Immature natural killer cell (primary cell): Measurements from ENCODE around the gene AMACR. TPM values are rescaled to one million over a fixed set of nuclear protein-coding genes. Genes with fewer than 3 reads are reported as not detected.

Experiments
- DNase-seq, 3 donors: peaks; one replicate each; pipeline ENCODE4 v3.0.0; 2022; ENCODE audit warnings: mixed read lengths in 1 of 3
- H3K27ac Mint-ChIP-seq, 6 donors: one replicate each; pipeline ENCODE4 v1.8.0; 2020; ENCODE audit warnings: mixed read lengths in 6 of 6, mild to moderate bottlenecking in 5 of 6, inconsistent platforms in 4 of 6, moderate library complexity in 3 of 6
- H3K27me3 Mint-ChIP-seq, 3 donors: one replicate each; pipeline ENCODE4 v1.8.0; 2020 to 2021; ENCODE audit warnings: low read depth in 3 of 3, mild to moderate bottlenecking in 3 of 3, mixed read lengths in 3 of 3, moderate library complexity in 3 of 3, inconsistent platforms in 1 of 3
- H3K36me3 Mint-ChIP-seq, 3 donors: one replicate each; pipeline ENCODE4 v1.8.0; 2020; ENCODE audit warnings: mixed read lengths in 3 of 3, inconsistent platforms in 2 of 3, mild to moderate bottlenecking in 2 of 3
- H3K4me1 Mint-ChIP-seq, 2 donors: one replicate each; pipeline ENCODE4 v1.8.0; 2020; ENCODE audit warnings: inconsistent platforms in 2 of 2, mild to moderate bottlenecking in 2 of 2, mixed read lengths in 2 of 2, moderate library complexity in 1 of 2
- H3K4me3 Mint-ChIP-seq, 5 donors: one replicate each; pipeline ENCODE4 v1.8.0; 2020; ENCODE audit warnings: mild to moderate bottlenecking in 5 of 5, mixed read lengths in 5 of 5, inconsistent platforms in 3 of 5, moderate library complexity in 3 of 5
- H3K9me3 Mint-ChIP-seq, 6 donors: one replicate each; pipeline ENCODE4 v1.8.0; 2020; ENCODE audit warnings: mild to moderate bottlenecking in 6 of 6, mixed read lengths in 6 of 6, inconsistent platforms in 4 of 6, moderate library complexity in 3 of 6
- polyA plus RNA-seq, 3 donors: library from polyadenylated mRNA; unstranded; fragments of 300-500 nt; fragmentation: Illumina TruSeq; gene quantifications; one replicate each; pipeline ENCODE4 v1.2.3, GENCODE V29; 2021

AMACR gene
- polyA plus RNA-seq, 3 donors from 2014 or later: 5.9 to 12.6 (median 11.2) TPM

DNA sequence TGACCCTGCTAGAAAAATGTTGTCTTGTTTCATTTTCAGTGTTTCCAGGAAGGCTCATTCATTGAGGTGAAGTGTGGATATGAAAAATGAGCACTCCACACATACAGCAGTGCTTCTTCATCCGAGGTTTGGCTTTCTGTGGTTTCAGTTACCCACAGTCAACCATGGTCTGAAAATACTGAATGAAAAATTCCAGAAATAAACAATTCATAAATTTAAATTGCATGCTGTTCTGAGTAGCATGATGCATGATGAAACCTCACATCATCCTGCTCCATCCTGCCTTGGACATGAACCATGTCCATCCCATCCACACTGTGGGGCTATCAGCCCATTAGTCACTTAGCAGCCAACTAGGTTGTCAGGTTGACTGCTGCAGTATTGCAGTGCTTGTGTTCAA, 13.0 kb downstream of the AMACR start:
- H3K4me3 Mint-ChIP-seq: no peak overlapping the region
- no peak overlapping the region for H3K27ac Mint-ChIP-seq
- peaks cover 0 to 4% (median 0%) of the 10 kb centered on the region in 3 donors for H3K27me3 Mint-ChIP-seq
- peaks cover 4 to 7% of the 10 kb centered on the region in 2 donors for H3K4me1 Mint-ChIP-seq
- peaks cover 10 to 42% (median 19%) of the 10 kb centered on the region in 3 donors for H3K36me3 Mint-ChIP-seq
- no peak for DNase-seq
- H3K9me3 Mint-ChIP-seq: no peaks in the 10 kb centered on the region

GRCh38 chr5:33992864-33993263, 15.0 kb downstream of the AMACR start:
- Mint-ChIP-seq H3K9me3 (no peaks in the 10 kb centered on the region), H3K4me1 (peaks cover 4 to 7% of the 10 kb centered on the region in 2 donors), H3K4me3 (no peak overlapping the region), H3K27ac (peak overlapping the region in 3 of 6 donors; percentile 6 to 17 (median 11)), H3K27me3 (peaks cover 0 to 4% (median 0%) of the 10 kb centered on the region in 3 donors), H3K36me3 (peaks cover 19 to 42% (median 28%) of the 10 kb centered on the region in 3 donors)
- DNase-seq: no peak

GRCh38 chr5:33985447-33985846, 22.4 kb downstream of the AMACR start:
- peaks cover 10 to 21% (median 10%) of the 10 kb centered on the region in 3 donors for H3K36me3 Mint-ChIP-seq
- H3K4me1 Mint-ChIP-seq: no peaks in the 10 kb centered on the region
- H3K4me3 Mint-ChIP-seq: no peak overlapping the region
- H3K27me3 Mint-ChIP-seq: peaks cover 0 to 2% (median 2%) of the 10 kb centered on the region in 3 donors
- H3K27ac Mint-ChIP-seq: no peak overlapping the region
- no peak for DNase-seq
- no peaks in the 10 kb centered on the region for H3K9me3 Mint-ChIP-seq

DNA sequence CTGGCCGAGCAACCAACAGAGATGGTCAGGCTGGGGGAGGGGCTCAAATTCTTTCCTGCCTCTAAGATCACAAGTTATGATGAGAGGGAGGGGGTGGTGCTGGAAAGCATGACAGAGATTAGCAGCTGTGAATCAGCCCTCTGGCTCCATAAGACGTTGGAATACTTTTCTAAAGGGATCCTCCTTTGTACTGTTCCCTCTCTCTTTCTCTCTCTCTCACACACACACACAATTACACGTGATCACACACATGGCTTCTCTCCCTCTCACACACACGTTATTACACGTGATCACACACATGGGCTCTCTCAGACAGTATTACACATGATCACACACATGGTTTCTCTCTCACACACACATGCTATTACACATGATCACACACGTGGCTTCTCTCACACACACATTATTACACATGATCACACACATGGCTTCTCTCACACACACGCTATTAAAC, 23.2 kb downstream of the AMACR start, which contains the start of gene SLC45A2:
Gene SLC45A2, minus strand, starts transcription at position 23 of the 454 bp plus-strand sequence. CDS start 110 bp downstream, outside the sequence.
- DNase-seq: no peak
- Mint-ChIP-seq H3K27ac (no peak within 1 kb of the TSS), H3K36me3 (peaks cover 10 to 21% (median 10%) of the 10 kb centered on the region in 3 donors), H3K27me3 (peaks cover 0 to 2% (median 2%) of the 10 kb centered on the region in 3 donors), H3K4me1 (no peaks in the 10 kb centered on the region), H3K4me3 (no peak within 1 kb of the TSS), H3K9me3 (no peaks in the 10 kb centered on the region)

- no peak for DNase-seq
- Mint-ChIP-seq H3K9me3 (no peaks in the 10 kb centered on the region), H3K4me1 (no peaks in the 10 kb centered on the region), H3K27ac (no peak overlapping the region), H3K36me3 (peaks cover 10 to 18% (median 10%) of the 10 kb centered on the region in 3 donors), H3K27me3 (peaks cover 0 to 2% (median 2%) of the 10 kb centered on the region in 3 donors), H3K4me3 (no peak overlapping the region)
Observed at GRCh38 chr5:33984178-33984577, 23.7 kb downstream of the AMACR start.

GRCh38 chr5:33981408-33982162, 26.3 kb downstream of the AMACR start:
- Mint-ChIP-seq H3K36me3 (peaks cover 0 to 3% (median 0%) of the 10 kb centered on the region in 3 donors), H3K4me3 (no peak overlapping the region), H3K4me1 (no peaks in the 10 kb centered on the region), H3K9me3 (no peaks in the 10 kb centered on the region), H3K27me3 (peaks cover 1 to 4% (median 2%) of the 10 kb centered on the region in 3 donors), H3K27ac (no peak overlapping the region)
- DNase-seq: no peak

GRCh38 chr5:33980030-33980429, 27.8 kb downstream of the AMACR start:
- Mint-ChIP-seq H3K27me3 (peaks cover 1 to 4% (median 2%) of the 10 kb centered on the region in 3 donors), H3K27ac (no peak overlapping the region), H3K9me3 (no peaks in the 10 kb centered on the region), H3K4me1 (no peaks in the 10 kb centered on the region), H3K4me3 (no peak overlapping the region), H3K36me3 (peaks cover 0 to 3% (median 0%) of the 10 kb centered on the region in 3 donors)
- DNase-seq: no peak

GRCh38 chr5:33978306-33978705, 29.5 kb downstream of the AMACR start:
- peaks cover 2 to 4% (median 3%) of the 10 kb centered on the region in 3 donors for H3K27me3 Mint-ChIP-seq
- H3K4me1 Mint-ChIP-seq: no peaks in the 10 kb centered on the region
- no peak overlapping the region for H3K4me3 Mint-ChIP-seq
- no peak overlapping the region for H3K27ac Mint-ChIP-seq
- H3K36me3 Mint-ChIP-seq: peaks cover 0 to 3% (median 0%) of the 10 kb centered on the region in 3 donors
- no peak for DNase-seq
- no peaks in the 10 kb centered on the region for H3K9me3 Mint-ChIP-seq

- Mint-ChIP-seq H3K9me3 (no peaks in the 10 kb centered on the region), H3K36me3 (peaks cover 0 to 3% (median 0%) of the 10 kb centered on the region in 3 donors), H3K4me3 (no peak overlapping the region), H3K27ac (no peak overlapping the region), H3K4me1 (no peaks in the 10 kb centered on the region), H3K27me3 (peaks cover 2 to 4% (median 3%) of the 10 kb centered on the region in 3 donors)
- DNase-seq: no peak
Observed at GRCh38 chr5:33976307-33976706, 31.5 kb downstream of the AMACR start.

DNA sequence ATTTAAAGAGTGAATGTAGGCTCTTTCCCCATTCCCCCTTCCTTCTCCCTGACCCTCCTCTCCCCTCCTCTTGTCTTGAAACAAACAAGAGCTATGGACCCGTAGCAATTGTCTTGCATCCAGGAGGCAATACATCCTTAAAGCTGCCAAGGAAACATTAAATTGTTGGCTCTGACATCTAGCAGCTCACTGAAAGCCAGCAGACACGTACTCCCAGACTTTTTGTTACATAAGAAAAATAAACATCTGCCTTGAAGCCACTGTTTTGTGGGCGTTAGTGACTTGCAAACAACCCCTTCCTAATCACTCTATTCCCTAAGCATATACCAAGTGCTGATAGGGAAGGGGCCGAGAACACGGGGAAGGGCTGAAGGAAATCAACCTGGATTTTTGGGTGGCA, 32.0 kb downstream of the AMACR start:
- H3K36me3 Mint-ChIP-seq: peaks cover 0 to 3% (median 0%) of the 10 kb centered on the region in 3 donors
- H3K27ac Mint-ChIP-seq: no peak overlapping the region
- H3K9me3 Mint-ChIP-seq: no peaks in the 10 kb centered on the region
- no peaks in the 10 kb centered on the region for H3K4me1 Mint-ChIP-seq
- H3K27me3 Mint-ChIP-seq: peaks cover 2 to 4% (median 3%) of the 10 kb centered on the region in 3 donors
- DNase-seq: no peak
- no peak overlapping the region for H3K4me3 Mint-ChIP-seq

DNA sequence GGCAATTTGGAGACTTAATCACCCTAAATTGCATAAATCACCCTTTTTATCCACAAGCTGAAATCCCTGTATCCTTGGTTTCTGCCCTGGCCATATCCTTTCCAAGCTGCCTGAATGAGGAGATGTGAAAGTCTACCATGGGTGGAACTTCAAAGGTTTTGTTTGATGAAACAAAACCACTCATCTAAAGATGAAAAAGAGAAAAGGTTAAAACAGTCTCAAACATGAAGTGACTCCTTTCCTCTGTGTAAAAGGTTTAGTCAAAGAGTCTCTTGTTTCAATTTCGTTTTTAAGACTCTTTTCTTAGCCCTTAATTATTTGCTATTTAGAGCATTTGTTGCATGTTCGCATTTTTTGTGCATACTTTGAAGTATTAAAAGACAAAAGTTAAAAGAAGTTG, 34.6 kb downstream of the AMACR start:
- no peak overlapping the region for H3K27ac Mint-ChIP-seq
- no peak for DNase-seq
- no peaks in the 10 kb centered on the region for H3K4me1 Mint-ChIP-seq
- peaks cover 0 to 3% (median 0%) of the 10 kb centered on the region in 3 donors for H3K36me3 Mint-ChIP-seq
- no peak overlapping the region for H3K4me3 Mint-ChIP-seq
- peaks cover 0 to 7% (median 2%) of the 10 kb centered on the region in 3 donors for H3K27me3 Mint-ChIP-seq
- H3K9me3 Mint-ChIP-seq: no peaks in the 10 kb centered on the region

- peaks cover 0 to 7% (median 2%) of the 10 kb centered on the region in 3 donors for H3K27me3 Mint-ChIP-seq
- no peaks in the 10 kb centered on the region for H3K36me3 Mint-ChIP-seq
- H3K4me1 Mint-ChIP-seq: peaks cover 2 to 3% of the 10 kb centered on the region in 2 donors
- H3K27ac Mint-ChIP-seq: no peak overlapping the region
- no peak overlapping the region for H3K4me3 Mint-ChIP-seq
- peak in 1 of 3 donors; percentile 3 for DNase-seq
- H3K9me3 Mint-ChIP-seq: no peaks in the 10 kb centered on the region
Observed at GRCh38 chr5:33969572-33970452, 38.0 kb downstream of the AMACR start.

GRCh38 chr5:33968211-33969005, 39.4 kb downstream of the AMACR start:
- Mint-ChIP-seq H3K9me3 (no peaks in the 10 kb centered on the region), H3K36me3 (no peaks in the 10 kb centered on the region), H3K27me3 (peaks cover 0 to 5% (median 2%) of the 10 kb centered on the region in 3 donors), H3K4me3 (no peak overlapping the region), H3K27ac (no peak overlapping the region), H3K4me1 (peaks cover 5 to 6% of the 10 kb centered on the region in 2 donors)
- no peak for DNase-seq
